Testis (tissue), 2 donors: ENCODE results near the gene SEC63.

ENCODE experiments used
- CTCF ChIP-seq, 3 experiments: fragments of 450-650 bp in 2 of 3; fragments of 200-600 bp in 1 of 3; sonication (generic) in 1 of 3; IDR thresholded peaks; one replicate each; pipeline ENCODE4 v1.5.1; 2016 to 2019; ENCODE audit warnings: antibody characterized with exemption in 3 of 3, mild to moderate bottlenecking in 2 of 3, moderate library complexity in 1 of 3
- POLR2A ChIP-seq: fragments of 450-650 bp; IDR thresholded peaks from one replicate; pipeline ENCODE4 v1.6.1; 2017; ENCODE audit warnings: antibody characterized with exemption, mild to moderate bottlenecking, moderate library complexity

GRCh38 chr6:107840636-107841274, 117.3 kb downstream of the SEC63 start:
- TF ChIP-seq CTCF (IDR thresholded peaks at IDR 0.05) (no peak), POLR2A (no peak)
